GM19099 (cell line): Measurements from ENCODE around the gene RNF32.

Experiments
- POLR2A ChIP-seq: IDR thresholded peaks from 3 replicates; pipeline ENCODE4 v1.6.1; 2011; ENCODE audit warnings: low read depth; ENCODE audit not compliant: insufficient read length; ENCODE audit errors: extremely low read depth

Gene RNF32

DNA sequence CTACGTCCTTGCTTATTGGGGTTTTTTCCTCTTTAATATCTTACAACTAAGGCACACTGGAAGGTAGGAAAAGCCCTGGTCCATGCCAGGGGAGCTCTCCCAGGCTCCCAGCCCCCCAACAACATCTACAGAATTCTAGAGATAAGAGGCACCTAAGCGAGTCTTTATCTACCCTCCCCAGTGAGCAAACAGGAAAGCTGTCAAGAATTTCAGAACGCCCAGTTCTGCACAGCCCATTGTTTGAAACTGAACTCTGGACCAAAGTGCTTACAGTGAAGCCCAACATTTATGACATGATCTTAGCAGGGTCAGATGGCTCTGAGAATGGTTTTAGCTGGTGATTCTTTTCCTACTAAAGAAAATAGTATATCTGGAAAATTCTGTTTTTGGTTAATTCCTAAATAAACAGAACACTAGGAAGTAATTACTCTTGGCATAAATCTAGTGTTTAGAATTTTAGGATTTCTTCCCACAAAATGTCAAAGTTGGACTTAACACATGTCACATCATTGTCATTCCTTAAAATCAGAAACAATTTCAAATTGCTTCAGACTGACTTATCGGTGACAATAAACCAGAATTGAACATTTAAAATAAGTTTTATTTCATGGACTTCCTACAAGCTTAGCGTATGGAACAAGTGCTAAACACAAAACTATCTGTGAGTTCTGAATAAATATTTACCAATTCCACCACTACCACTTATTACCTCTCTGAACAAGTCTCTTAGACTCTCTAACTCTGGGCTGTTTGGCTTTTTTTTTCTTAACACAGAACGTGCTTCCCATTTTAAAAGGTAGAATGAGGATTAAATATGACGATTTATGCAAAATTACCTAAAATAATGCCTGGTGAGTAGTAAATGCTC lies 31.3 kb upstream of the RNF32 start:
- no peak for TF ChIP-seq POLR2A

DNA sequence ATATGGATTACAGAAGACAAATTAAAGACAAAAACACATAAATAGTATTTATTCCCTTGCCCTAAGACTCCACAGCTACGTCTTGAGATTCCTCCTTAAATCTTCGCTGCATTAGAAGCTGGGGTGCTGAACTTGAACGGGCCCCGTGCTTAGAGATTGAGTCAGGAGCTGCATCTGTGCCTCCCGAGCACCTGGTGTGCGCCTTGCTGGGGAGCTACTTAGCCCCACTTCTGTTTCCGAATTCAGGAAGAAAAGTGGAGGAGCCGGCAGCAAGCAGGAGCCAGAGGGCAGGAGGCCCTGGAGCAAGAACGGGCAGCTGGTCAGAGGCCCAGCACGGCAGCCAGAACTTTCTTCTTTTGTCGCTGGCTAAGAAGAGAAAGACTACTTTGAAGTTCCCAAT lies 30.4 kb upstream of the RNF32 start:
- TF ChIP-seq POLR2A: no peak

GRCh38 chr7:156610601-156611000 lies 30.0 kb upstream of the RNF32 start:
- TF ChIP-seq POLR2A: no peak

- no peak for TF ChIP-seq POLR2A
These were observed 29.3 kb upstream of the RNF32 start for GRCh38 chr7:156611014-156612010.

GRCh38 chr7:156612930-156613329 lies 27.6 kb upstream of the RNF32 start:
- TF ChIP-seq POLR2A: no peak

- no peak for TF ChIP-seq POLR2A
These were observed 25.9 kb upstream of the RNF32 start for GRCh38 chr7:156614434-156615264.

DNA sequence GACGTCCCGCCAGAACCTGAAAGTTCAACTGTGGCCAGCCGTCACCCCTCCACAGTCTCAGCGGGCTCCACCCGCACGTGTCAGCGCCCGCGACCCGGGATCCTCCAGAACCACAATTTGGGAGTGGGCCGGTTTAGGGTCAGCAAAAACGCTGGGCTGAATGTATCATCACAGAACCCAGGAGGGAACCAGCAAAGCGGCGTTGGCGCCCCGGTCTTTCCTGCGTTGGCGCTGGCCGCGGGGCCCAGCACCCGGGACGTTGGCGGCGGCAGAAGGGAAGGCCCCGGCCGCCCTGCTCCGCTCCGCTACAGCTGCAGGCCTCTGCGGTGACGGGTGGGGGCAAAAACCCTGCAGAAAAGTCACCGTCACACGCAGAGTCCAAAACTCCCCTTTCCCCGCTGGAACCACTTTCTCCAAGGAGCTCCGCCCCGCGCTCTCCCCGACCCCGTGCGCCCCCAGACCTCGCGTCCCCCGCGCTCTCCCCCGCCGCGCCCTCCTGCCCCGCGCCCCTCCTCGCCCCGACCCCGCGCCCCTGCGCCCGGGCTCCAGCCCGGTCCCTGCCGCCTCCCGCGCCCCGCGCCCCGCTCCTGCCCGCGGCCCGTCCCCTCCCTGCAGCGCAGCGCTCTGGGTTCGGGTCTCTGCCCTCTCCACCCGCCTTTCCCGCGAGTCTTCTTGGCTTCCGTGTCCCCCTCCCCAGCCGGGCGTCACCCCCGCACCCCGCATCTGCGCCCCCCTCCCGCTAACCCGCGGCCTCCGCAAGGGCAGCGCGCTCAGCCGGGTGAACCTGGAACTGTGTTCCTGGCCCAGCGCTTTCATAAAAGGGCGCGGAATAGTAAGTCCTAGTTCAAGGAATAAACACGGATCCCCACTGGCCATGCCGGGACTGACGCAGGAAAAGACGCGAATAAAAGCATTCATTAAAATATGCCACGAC lies 24.0 kb upstream of the RNF32 start:
- TF ChIP-seq POLR2A: no peak

- TF ChIP-seq POLR2A: no peak
These were observed 23.4 kb upstream of the RNF32 start for GRCh38 chr7:156617215-156617614.

GRCh38 chr7:156618078-156618779 lies 22.3 kb upstream of the RNF32 start:
- no peak for TF ChIP-seq POLR2A

DNA sequence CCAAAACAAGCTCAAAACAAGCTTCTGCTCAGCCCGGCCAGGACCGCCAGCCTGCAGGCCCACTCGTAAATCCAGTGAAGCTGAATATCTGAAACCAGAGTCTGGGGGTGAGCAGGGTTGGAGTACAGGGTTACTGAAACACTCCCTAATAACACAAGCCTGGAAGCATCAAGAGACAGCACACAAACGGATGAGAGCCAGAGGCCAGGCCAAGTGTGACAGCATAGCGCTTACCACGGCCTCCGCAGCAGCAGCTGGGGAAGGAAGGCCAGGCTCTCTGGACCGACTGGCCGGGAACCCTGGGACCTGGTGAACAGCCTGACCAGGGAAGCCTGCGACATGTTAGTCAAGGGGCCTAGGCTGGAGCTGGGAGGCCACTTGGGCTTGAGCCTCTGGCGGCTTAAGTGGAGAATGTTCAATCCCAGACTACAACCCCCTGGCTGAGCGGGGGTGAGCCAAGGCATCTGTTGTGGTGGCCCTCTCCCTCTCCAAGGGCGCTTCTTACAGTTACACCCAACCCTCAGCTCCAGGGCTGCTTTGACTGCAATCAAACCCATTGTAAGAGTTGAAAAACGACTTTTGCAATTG lies 21.7 kb upstream of the RNF32 start:
- TF ChIP-seq POLR2A: no peak

DNA sequence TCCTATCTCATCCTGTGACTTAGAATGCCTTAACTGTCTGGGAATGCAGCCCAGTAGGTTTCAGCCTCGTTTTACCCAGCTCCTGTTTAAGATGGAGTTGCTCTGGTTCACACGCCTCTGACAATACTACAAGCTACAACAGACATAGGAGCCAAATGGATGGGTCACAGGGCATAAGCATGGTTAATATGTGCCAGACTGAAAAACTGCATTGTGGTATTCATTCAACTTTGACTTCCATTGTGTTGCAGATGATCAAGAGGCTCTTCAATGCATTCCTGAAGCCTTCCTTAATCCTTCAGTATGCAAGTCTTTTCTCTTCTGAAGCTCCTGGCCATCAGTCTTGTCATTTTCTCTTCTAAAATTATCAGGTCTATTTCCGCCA lies 20.3 kb upstream of the RNF32 start:
- no peak for TF ChIP-seq POLR2A

DNA sequence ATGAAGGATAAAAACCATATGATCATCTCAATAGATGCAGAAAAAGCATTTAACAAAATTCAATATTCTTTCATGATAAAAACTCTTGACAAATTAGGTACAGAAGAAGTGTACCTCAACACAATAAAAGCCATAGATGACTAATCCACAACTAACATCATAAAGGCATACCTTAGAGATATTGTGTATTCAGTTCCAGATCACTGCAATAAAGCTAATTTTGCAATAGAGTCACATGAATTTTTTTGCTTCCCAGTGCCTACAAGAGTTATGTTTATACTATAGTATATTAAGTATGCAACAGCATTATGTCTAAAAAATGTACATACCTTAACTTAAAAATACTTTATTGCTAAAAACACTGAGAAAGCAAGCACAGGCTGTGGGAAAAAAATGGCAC lies 18.9 kb upstream of the RNF32 start:
- no peak for TF ChIP-seq POLR2A

DNA sequence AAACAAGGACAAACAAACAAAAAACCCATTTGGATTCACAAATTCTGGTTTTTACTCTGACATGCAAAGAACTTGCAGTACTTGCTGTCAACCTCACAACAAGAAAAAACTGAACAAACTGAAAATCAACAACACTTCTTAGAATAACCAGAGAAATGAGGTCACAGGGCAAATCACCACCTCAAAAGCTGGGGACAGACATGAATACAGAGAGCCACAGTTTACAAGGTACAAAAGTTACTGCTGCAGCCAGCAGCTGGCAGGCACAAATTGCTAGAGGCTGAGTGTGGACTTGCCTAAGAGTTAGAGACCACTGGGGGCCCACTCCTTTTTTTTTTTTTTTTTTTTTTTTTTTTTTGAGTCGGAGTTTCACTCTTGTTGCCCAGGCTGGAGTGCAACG lies 15.0 kb upstream of the RNF32 start:
- TF ChIP-seq POLR2A: no peak

- no peak for TF ChIP-seq POLR2A
These were observed 14.2 kb upstream of the RNF32 start for GRCh38 chr7:156626220-156626895.
